Activated CD8-positive, alpha-beta memory T cell treated with anti-CD3 and anti-CD28 coated beads, Interleukin-2, amount 50 U/mL, for 48 hours (primary cell): ENCODE data around the gene SUPV3L1.
"Not testable (repeated sequence)": the region's sequence is repeated elsewhere in the genome, so short reads cannot be mapped to it uniquely, and the experiment has no call there.

Source experiments
- DNase-seq: peaks from one replicate; pipeline ENCODE4 v3.0.0-alpha.2; 2020

Gene SUPV3L1

GRCh38 chr10:69232736-69233480 is 52.9 kb downstream of the SUPV3L1 start:
- DNase-seq = no peak

GRCh38 chr10:69234447-69234846 is 54.4 kb downstream of the SUPV3L1 start:
- DNase-seq = no peak

GRCh38 chr10:69237528-69238159 is 57.6 kb downstream of the SUPV3L1 start:
- peak; percentile 99 for DNase-seq

- DNase-seq = no peak
Measured at GRCh38 chr10:69239136-69239535, 59.1 kb downstream of the SUPV3L1 start.

GRCh38 chr10:69239816-69240434 is 59.9 kb downstream of the SUPV3L1 start:
- DNase-seq = no peak

- DNase-seq = no peak
Measured at GRCh38 chr10:69240455-69240854, 60.4 kb downstream of the SUPV3L1 start.

- DNase-seq = no peak
Measured at GRCh38 chr10:69241575-69241974, 61.5 kb downstream of the SUPV3L1 start.

- DNase-seq = no peak
Measured at GRCh38 chr10:69242040-69242851, 62.2 kb downstream of the SUPV3L1 start.

- DNase-seq = no peak
Measured at GRCh38 chr10:69242852-69243212, 62.8 kb downstream of the SUPV3L1 start.

GRCh38 chr10:69243817-69244216 is 63.8 kb downstream of the SUPV3L1 start:
- DNase-seq = no peak

GRCh38 chr10:69246036-69246435 is 66.0 kb downstream of the SUPV3L1 start:
- no peak for DNase-seq

- DNase-seq = no peak
Measured at GRCh38 chr10:69246581-69247312, 66.7 kb downstream of the SUPV3L1 start.

- DNase-seq = no peak
Measured at GRCh38 chr10:69247313-69247710, 67.3 kb downstream of the SUPV3L1 start.

GRCh38 chr10:69248117-69248730 is 68.2 kb downstream of the SUPV3L1 start:
- no peak for DNase-seq

GRCh38 chr10:69250041-69250440 is 70.0 kb downstream of the SUPV3L1 start:
- DNase-seq = no peak

GRCh38 chr10:69251417-69251816 is 71.4 kb downstream of the SUPV3L1 start:
- not testable (repeated sequence) for DNase-seq

GRCh38 chr10:69253171-69253570 is 73.1 kb downstream of the SUPV3L1 start:
- DNase-seq = no peak

GRCh38 chr10:69254877-69255276 is 74.8 kb downstream of the SUPV3L1 start:
- DNase-seq = no peak
